GM21528 (cell line): ENCODE data around the gene MAP3K6.
"Not testable (repeated sequence)": the region's sequence is repeated elsewhere in the genome, so short reads cannot be mapped to it uniquely, and the experiment has no call there.

Experiments
- ATAC-seq: cut with Tn5 transposase; IDR thresholded peaks from one replicate; pipeline ENCODE4 v1.9.1; 2021; ENCODE audit warnings: mild to moderate bottlenecking, moderate library complexity; ENCODE audit not compliant: unreplicated experiment, low FRiP score

The MAP3K6 gene

GRCh38 chr1:27398405-27399149 is 31.8 kb upstream of the MAP3K6 start:
- ATAC-seq: no peak

GRCh38 chr1:27397749-27398148 is 31.0 kb upstream of the MAP3K6 start:
- no peak for ATAC-seq

GRCh38 chr1:27397110-27397509 is 30.3 kb upstream of the MAP3K6 start:
- no peak for ATAC-seq

- no peak for ATAC-seq
Observed at GRCh38 chr1:27395441-27396195, 28.9 kb upstream of the MAP3K6 start.

GRCh38 chr1:27394925-27395324 is 28.2 kb upstream of the MAP3K6 start:
- ATAC-seq: no peak

GRCh38 chr1:27394282-27394658 is 27.5 kb upstream of the MAP3K6 start:
- no peak for ATAC-seq

GRCh38 chr1:27393641-27394281 is 27.0 kb upstream of the MAP3K6 start:
- ATAC-seq: no peak

GRCh38 chr1:27392778-27393635 is 26.2 kb upstream of the MAP3K6 start:
- ATAC-seq: no peak

GRCh38 chr1:27392096-27392777 is 25.5 kb upstream of the MAP3K6 start, which contains the start of gene GPR3:
TSS of gene GPR3 (plus strand) at chr1:27392622. CDS start at chr1:27393799, 1,177 bp downstream.
- ATAC-seq: peak; percentile 54

GRCh38 chr1:27391511-27392095 is 24.8 kb upstream of the MAP3K6 start:
- no peak for ATAC-seq

- no peak for ATAC-seq
Observed at GRCh38 chr1:27388337-27389005, 21.7 kb upstream of the MAP3K6 start.

GRCh38 chr1:27384797-27385196 is 18.0 kb upstream of the MAP3K6 start:
- ATAC-seq: not testable (repeated sequence)

- no peak for ATAC-seq
Observed at GRCh38 chr1:27383661-27384060, 16.9 kb upstream of the MAP3K6 start.

GRCh38 chr1:27383039-27383605 is 16.4 kb upstream of the MAP3K6 start, which contains the start of gene CD164L2:
TSS of gene CD164L2 (minus strand) at chr1:27383333. CDS start at chr1:27383239, 94 bp downstream.
- no peak for ATAC-seq

GRCh38 chr1:27381969-27382762 is 15.4 kb upstream of the MAP3K6 start:
- ATAC-seq: no peak

- no peak for ATAC-seq
Observed at GRCh38 chr1:27380766-27381733, 14.3 kb upstream of the MAP3K6 start.

- ATAC-seq: no peak
Observed at GRCh38 chr1:27380224-27380623, 13.5 kb upstream of the MAP3K6 start.
